Hematopoietic multipotent progenitor cell (in vitro differentiated cells): ENCODE measurements around the gene KRT77. TPM values are rescaled to one million over a fixed set of nuclear protein-coding genes. Genes with fewer than 3 reads are reported as not detected.
"Not testable (repeated sequence)": the region's sequence is repeated elsewhere in the genome, so short reads cannot be mapped to it uniquely, and the experiment has no call there.

Source experiments
- DNase-seq, 3 donors: peaks; one replicate each; pipeline ENCODE4 v3.0.0-alpha.2; 2011 to 2015; ENCODE audit warnings: low read depth in 2 of 3, low spot score in 2 of 3
- total RNA-seq: library from RNA; depleted of rRNA; stranded (reverse); fragments of >200 nt; gene quantifications from one replicate; pipeline ENCODE4 v1.2.3, GENCODE V29; 2012

KRT77 gene
- total RNA-seq, 1 donor: not detected

DNA sequence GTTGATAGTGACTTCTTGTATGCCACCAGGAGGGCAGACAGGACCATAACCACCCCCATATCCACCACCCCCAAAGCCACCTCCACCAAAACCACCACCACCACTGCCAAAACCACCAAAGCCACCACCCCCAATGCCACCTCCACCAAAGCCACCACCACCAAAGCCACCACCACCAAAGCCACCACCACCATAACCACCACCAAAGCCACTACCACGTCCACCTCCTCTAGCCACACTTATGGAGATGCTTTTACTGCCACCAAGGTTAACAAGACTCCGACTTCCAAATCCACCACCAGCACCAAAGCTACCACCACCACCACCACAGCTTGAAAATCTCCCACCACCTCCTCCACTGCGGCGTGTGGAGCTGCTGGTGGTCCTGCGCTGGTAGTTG is 23.4 kb downstream of the KRT77 start:
- DNase-seq: no peak

DNA sequence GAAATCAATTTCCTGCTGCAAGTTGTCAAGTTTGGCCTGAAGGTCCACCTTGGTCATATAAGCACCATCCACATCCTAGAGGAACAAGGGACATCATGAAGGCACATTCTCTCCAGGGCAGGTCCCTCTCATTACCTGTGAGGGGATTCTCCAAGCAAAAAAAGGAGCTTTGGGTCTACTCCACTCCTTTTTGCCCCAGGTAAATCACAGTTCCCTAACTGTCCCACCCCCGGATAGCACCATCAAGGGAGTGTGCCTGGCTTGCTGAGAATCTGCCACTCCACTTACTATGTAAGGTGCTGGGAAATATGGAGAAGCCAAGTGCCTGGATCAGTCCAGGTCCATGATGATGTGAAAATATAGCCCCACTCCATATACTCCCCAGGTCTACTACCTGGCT is 25.7 kb downstream of the KRT77 start:
- DNase-seq: no peak

DNA sequence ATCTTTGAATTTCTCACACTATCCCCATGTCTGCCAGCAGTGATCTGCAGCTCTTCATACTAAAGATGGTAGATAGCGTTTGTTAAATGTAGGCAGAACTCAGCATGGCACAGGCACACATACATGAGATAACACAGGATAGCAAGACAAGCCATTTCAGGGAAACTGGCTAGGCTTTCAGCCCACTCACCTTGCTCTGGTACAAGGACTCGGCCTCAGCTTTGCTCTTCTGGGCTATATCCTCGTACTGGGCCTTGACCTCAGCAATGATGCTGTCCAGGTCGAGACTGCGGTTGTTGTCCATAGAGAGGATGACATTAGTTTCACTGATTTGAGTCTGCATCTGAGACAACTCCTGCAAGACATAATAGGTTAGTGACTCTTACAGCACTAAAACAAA is 26.2 kb downstream of the KRT77 start:
- no peak for DNase-seq

DNA sequence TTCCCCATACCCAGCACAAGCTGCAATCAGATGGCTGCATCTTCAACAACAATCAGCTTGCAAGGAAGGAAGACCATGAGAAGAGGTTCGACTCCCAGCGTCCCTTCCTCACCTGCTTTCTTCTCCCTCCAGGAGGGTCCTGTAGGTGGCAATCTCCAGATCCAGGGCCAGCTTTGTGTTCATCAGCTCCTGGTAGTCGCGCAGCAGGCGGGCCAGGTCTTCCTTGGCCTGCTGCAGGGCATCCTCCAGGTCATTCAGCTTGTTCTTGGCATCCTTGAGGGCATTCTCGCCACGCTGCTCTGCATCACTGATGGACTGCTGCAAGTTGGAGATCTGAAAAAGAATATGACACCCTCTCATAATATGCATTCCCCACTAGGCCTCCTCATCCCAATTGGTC is 27.2 kb downstream of the KRT77 start:
- no peak for DNase-seq

DNA sequence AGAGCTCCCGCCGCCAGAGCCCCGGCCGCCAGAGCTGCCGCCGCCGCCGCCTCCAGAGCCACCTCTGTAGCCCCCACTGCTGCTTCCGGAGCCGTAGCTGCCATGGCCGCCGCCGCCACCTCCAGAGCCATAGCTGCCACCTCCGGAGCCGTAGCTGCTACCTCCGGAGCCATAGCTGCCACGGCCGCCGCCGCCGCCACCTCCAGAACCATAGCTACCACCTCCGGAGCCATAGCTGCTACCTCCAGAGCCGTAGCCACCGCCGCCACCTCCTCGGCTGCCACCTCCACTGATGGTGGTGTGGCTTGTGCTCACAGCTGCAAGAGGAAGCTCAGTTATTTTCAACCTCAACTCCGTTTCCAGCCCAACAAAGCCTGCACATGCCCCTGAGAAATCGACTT is 28.0 kb downstream of the KRT77 start:
- no peak for DNase-seq

DNA sequence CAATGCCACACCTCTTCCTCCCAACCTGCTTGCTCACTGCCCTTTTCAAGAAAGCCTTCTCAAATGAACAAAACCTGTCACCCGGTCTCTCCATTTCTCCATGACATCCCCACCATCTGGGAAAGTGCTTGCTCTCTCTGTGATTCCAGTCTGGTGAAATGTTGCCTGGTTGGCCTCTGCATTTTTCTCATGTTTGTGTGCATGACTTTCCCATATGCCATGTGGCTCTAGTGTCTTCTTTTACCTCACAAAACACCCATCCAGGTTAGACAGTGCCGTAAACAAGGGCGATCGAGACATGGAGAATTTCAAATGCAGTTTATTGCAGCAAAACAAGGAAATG is 28.9 kb downstream of the KRT77 start:
- no peak for DNase-seq

DNA sequence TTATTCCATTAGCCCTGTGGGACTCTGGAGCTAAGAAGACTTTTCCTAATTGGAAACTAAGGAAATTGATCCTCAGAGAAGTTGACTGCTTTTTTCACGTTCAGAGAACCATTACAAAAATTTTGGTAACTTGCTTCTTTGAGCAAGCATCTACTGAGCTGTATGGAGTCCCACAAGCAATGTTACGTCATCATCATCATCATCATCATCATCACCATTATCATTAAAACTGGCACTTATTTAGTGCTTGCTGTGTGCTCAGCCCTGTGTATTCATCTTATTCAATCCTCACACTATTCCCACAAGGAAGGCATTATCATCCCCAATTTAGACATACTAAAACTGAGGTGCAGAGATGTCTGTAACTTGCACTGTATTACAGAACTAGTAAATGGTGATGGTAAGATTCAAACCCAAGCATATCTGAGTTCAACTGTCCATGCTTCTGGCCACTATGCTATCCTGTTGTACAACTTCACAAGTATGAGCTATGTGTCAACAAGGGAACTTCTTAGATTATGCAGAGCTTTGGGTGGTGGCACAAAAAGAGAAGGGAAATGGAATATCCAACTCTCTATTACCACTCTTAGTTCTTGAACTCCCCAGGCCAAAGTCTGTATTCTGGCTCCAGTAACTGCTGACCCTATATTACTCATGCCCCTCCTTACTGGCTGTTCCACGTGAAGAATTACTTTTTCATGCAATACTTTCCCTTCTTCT is 29.5 kb downstream of the KRT77 start:
- DNase-seq: no peak

DNA sequence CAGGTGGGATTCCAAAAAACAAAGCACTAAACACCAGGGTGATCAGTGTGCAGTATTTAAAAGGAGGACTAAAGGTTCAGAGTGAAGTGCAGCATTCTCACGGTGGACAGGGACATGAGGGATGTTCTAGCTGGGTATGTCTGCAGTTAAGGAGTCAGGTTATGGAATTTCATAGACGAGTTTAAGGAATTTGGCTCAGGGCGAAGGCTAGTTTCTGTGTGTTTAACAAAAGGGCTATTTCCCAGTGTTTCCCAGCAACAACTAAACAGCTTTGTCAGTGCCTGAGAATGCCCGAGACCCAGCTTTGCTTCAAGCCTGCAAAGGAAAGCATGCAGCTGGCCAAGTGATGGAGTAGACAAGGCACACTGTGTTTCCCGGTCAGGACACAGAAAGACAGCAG is 30.1 kb downstream of the KRT77 start:
- no peak for DNase-seq

DNA sequence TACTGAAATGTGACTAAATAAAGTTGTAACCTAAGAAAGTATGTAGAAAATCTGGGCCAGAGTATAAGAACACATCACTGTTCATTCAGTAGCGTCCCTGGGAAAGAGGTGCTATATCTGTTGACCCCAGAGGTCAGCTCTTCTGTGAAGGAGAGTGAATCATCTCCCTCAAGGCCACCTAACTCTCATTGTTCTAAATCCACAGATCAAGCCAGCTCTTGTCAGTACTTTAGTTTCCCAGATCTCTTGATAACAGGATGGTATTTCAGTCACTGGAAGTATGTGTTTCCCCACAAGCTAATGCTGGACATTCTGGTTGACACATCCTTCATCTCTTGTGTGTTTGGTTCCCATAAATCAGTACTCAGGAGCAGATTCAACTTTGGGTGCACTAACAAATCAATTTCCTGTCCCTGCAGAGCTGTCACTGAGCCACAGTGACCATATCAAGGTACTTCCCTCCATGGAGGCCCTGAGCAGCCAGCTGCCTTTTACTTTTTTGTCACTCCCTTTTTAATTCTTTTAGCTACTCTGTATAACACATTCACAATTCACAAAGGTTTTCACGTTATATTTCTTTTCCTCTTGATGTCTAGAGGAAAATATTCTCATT is 30.9 kb downstream of the KRT77 start:
- no peak for DNase-seq

DNA sequence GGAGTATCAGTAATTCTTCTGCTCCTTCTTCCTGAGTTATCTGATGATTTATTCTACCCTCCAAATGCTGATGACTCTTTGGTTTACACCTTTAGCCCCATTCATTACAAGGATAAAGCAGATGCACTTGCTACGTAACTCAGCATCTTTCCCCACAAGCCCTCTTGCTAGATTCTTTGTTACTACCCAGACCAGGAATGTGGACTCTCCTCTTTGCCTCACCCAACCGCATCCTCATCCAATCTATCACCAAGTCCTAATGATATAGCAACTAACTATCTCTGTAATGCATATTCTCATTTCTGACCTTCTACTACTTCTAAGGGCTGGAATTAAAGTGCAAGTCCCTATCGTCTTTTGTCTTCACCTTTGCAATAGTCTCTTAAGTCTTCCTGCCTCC is 32.4 kb downstream of the KRT77 start:
- DNase-seq: no peak

DNA sequence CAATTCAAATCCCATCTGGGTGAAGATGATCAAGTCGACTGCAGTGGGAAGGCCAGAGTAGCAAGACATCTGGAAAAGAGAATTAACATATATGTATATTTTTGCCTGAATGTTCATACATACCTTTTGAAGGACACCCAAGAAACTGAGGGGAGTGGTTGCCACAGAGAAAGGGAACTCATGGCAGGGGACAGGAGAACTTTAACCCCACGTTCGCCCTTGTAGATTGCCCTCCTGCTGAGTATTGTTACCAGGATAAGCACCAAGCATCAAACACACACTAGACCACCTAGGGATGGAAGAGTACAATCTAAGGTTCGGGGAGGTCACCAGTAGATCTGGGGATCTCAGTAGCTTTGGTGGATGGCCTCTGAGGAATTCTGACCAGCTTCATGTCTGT is 32.8 kb downstream of the KRT77 start:
- no peak for DNase-seq

DNA sequence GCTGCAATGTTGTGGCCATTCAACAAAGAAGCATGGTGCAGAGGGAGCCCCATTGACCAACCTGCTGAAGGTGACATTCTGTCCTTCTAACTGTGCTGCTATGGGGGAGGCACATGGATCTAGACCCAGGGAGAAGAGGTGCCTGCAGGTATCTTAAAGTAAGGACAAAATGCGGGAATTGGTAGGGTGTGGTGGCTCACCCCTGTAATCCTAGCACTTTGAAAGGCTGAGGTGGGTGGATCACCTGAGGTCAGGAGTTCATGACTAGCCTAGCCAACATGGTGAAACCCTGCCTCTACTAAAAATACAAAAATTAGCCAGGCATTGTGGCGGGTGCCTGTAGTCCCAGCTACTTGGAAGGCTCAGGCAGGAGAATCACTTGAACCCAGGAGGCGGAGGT is 33.4 kb downstream of the KRT77 start:
- not testable (repeated sequence) for DNase-seq

DNA sequence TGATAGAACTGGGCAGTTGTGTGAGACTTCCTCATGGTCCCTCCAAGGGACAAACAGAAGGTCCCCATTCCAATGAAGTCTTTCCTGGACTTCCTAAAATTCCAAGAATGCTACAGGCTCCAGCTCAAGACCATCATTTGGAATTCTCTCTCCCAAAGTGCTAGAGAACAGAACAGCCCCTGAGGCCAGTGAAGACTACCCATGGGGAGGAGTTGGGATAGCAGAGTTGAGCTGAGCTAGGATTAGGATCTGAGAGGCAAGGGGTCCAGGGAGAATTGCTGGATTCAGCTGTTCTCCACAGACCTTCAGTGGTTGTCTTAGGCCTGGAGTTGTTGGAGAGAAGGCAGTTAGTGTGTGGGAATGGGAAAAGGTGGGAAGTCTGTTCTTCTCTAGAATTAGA is 33.9 kb downstream of the KRT77 start:
- DNase-seq: no peak

DNA sequence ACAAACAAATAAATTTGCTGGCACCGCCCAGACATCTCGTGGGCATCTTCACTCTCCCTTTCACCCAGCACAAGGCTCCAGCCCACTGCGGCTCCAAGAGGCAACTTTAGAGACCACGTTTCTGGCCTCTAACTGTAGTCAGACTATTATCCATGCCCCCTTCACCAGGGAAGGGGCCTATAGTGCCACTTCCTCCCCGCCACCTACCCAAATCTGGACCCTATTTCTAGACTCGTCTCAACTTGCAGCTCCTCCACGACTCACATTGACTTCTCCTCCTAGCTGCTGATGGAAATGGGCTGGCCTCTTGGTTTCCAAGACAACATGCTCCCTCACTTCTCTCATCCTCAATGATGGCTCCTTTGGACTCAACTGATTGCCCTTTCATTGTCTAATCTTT is 35.4 kb downstream of the KRT77 start:
- no peak for DNase-seq

DNA sequence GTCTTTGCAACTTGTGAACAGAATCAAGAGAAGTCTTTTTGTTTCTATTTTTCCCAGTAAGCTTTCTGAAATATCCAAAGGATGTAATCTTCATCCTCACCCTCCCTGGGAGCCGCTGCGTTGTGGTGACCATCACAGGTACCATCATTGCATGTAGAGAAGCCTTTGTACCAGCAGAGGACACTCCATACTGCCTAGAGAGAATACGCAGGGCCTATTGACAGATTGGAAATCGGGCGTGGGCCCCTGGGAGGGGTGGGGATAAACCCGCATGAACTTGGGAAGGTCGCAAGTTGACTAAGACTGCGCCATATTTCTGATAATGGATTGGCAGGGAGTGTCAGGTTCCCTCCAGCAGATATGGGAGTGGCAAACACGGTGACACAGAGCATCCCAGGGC is 35.8 kb downstream of the KRT77 start:
- no peak for DNase-seq

DNA sequence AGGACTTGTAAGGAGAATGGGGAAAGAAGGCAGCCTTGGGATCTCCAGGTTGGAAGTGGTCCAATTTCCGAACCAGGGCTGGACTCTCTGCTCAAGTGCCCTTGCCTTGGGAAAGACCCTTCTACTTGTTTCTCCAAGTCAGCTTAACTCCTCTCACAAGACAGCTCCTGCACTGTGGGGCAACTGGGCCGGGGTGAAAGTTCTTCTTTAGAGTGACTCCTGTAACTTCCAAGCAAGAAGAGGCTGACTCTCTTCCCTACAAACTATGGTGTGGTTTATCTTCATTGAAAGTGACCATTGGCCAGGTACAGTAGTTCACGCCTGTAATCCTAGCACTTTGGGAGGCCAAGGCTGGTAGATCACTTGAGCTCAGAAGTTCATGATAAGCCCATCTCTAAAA is 36.9 kb downstream of the KRT77 start:
- no peak for DNase-seq

DNA sequence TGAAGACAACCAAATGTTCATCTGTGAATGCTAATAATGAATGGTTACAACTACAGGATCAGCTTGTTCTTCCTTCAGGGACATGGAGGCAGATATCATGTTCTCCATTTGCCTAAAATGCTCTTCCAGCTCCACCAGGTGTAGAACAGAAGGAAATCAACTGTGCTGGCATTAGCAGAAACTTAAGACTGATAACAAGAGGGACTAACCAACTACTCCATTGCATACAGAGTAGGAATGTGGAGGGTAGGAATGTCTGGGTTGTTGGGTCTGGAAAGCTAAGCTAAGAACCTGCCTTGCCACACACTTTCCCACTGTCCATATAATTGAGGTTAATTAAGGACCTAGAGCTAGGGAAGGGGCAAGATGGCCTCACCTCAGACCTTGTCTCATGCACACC is 39.9 kb downstream of the KRT77 start:
- no peak for DNase-seq

DNA sequence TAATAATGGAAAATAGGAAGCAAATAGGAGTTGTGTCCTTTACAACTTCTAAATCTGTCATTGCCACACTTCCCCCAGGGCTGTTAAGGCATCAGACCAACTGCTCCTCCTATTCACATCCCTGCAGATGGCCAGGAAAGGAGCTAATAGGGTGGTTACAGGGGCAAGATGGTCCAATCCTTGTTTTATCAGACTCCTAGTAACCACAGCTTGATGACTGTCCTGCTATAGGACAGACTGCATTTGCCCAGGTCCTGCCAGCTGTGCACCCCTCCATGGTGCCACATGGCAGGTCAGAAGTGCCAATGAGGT is 40.5 kb downstream of the KRT77 start:
- DNase-seq: peak in 1 of 3 donors; percentile 10

DNA sequence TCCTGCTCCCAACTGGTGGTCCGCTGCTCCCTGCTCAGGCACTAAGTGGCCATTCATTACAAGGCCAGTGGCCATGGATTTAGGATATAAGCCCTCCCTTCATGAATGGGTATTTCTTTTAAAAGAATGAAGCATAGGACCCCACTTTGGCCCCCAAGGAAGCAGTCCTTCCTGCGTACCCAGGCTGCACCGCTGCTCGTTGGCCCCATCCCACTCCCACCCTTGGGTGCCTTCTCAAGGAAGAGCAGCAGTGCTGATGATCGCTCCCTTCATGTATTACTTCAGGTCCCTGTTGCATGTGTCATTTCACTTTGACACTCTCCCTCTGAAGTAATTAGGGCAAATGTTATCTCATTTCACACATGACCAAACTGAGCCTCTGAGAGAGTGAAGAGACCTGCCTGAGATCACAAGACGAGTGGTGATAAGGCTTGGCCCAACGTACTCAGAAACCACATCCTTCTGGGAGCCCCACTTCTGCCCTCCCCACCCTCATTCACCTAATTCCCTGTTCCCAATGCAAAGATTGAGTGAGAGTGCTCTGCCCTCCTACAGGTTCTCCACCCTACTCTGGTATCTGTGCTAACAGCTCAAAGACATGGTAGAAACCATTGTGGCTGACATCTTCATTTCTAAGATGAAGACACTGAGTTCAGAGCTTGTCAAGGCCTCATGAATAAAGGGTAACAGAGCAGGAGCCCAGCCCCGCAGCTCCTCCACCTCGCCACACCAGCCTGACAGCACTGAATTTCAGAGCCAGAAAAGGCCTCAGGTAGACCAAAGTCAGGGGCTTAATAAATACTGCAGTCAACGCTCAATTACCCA is 41.0 kb downstream of the KRT77 start:
- DNase-seq: peak in 2 of 3 donors; percentile 41 to 56

DNA sequence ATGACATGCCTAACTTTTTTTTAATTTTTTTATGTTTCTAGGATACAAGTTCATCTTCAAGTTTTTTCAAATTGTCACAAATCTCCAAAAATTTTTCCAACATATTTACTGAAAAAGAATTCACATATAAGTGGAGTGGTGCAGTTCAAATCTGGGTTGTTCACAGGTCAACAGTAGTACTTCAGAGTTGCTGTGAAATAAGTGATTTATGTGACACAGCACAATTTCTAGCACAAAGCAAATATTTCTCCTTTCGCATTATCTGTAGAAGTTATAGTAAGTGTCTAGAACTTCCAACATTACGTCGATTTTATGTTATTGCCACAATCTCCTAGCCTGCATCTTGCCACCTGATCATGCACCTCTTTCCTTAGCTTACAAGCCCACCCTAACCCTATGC is 41.7 kb downstream of the KRT77 start:
- DNase-seq: no peak

DNA sequence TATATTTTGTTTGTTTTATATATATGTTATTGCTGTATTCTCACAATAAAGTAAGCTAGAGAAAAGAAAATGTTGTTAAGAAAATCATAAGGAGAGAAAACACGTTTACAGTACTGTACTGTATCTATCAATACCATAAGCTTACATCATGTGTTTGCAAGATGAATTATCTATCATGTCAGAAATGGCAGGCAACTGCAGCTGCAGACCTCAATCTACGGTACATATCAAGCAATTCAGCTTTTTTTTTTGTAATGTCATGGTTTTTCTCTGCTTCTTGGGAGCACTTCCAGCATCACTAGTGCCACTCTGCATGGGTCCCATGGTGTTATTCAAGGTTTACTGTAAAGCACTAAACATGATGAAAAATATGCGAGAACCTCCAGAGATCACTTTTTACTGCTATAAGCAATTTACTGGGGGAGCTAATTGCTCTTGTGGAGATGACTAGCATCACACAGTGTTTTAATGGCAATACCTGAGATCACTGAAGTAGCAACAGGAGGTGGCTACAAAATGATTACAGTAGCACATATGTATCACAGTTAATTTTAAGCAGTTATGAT is 42.3 kb downstream of the KRT77 start:
- DNase-seq: no peak

DNA sequence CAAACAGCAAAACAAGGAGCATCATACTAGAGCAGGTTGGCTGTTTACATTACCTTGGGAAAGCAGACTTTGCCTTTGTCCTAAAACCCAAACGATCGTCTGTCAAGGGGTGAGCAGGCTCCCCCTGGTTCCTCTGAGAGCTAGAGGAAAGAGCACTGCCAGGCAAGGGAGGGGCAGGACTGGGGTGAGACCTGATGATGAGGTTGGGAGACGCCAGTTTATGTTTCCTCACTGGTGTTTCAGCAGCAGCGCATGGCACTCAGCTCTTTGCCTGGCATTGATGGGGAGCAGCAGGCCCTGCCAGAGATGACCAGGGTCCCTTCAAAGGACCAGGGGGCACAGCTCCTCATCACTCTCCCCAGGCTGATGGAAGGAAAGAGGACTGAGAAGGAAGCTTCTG is 43.4 kb downstream of the KRT77 start:
- DNase-seq: no peak
